Measurements from ENCODE around the gene ATP5F1C. TPM values are rescaled to one million over a fixed set of nuclear protein-coding genes. Genes with fewer than 3 reads are reported as not detected.

ATP5F1C gene
- total and polyA plus RNA-seq, 2 donors (not counting 3 experiments of a cell fraction or from before 2014, with no cell fraction given): 184 to 290 TPM

- FAIRE-seq: no peak
These were observed 24.0 kb upstream of the ATP5F1C start for GRCh38 chr10:7763929-7764328.

More at GRCh38 chr10:7763929-7764328, 24.0 kb upstream of the ATP5F1C start:
- no peak overlapping the region for H2AFZ ChIP-seq (ENCODE audit: low read depth, low read length)
- peaks cover 4% of the 10 kb centered on the region for H3K4me1 ChIP-seq (ENCODE audit: control insufficient read depth, extremely low read depth, insufficient read depth, low read length)
- intact Hi-C loops (cut with micrococcal nuclease): no loop called here
- no peak overlapping the region for H3K4me3 ChIP-seq (replicated peaks in 1 of 3; ENCODE audit: insufficient read depth in 1 of 3, low read depth in 1 of 3, low read length in 3 of 3)
- ChIA-PET CTCF (no interaction called here), POLR2A (no interaction called here)
- peak; percentile 55 for DNase-seq (ENCODE audit: low read depth, low spot score)
- H3K4me2 ChIP-seq (ENCODE audit: insufficient read depth, low read length): no peak overlapping the region
- H3K27me3 ChIP-seq (ENCODE audit: control insufficient read depth in 2 of 2, insufficient read depth in 2 of 2, low read length in 2 of 2): no peaks in the 10 kb centered on the region
- no TSS peak for BruUV-seq (replicated peaks)
- no peaks in the 10 kb centered on the region for H3K79me2 ChIP-seq (ENCODE audit: control insufficient read depth, insufficient read depth, low read length)
- H3K9ac ChIP-seq (replicated peaks; ENCODE audit: extremely low read depth, insufficient read depth, low read length): no peak overlapping the region
- H3K36me3 ChIP-seq (ENCODE audit: control insufficient read depth in 2 of 2, extremely low read depth in 1 of 2, insufficient read depth in 2 of 2, low read length in 2 of 2): peaks cover 5 to 11% of the 10 kb centered on the region in 2 experiments
- no peaks in the 10 kb centered on the region for H4K20me1 ChIP-seq (replicated peaks; ENCODE audit: control insufficient read depth, extremely low read depth, insufficient read depth, low read length)
- dilution Hi-C loops (cut with MboI; ENCODE audit: extremely low pct_ligation_motif_present, low sequenced_read_pairs): no loop called here
- no peaks in the 10 kb centered on the region for H3K9me1 ChIP-seq (replicated peaks; ENCODE audit: control insufficient read depth, extremely low read depth, insufficient read depth, low read length)
- H3K27ac ChIP-seq (ENCODE audit: insufficient read depth, low read depth, low read length): no peak overlapping the region
- TF ChIP-seq FOS (IDR thresholded peaks at IDR 0.05; ENCODE audit: borderline replicate concordance, insufficient read depth, low read length): no peak
- no peak for TF ChIP-seq POLR2AphosphoS5 (IDR thresholded peaks at IDR 0.05; ENCODE audit: insufficient read depth, low read depth, low read length)
- no peak for TF ChIP-seq POLR2A (IDR thresholded peaks at IDR 0.05; ENCODE audit: low read depth, low read length)
- no peak for TF ChIP-seq GATA2 (IDR thresholded peaks at IDR 0.05; ENCODE audit: insufficient read depth, insufficient read length, low read depth, low read length)
- TF ChIP-seq EZH2 (IDR thresholded peaks at IDR 0.05; ENCODE audit: borderline replicate concordance, low read depth, low read length, severe bottlenecking): no peak
- TF ChIP-seq MAX (IDR thresholded peaks at IDR 0.05; ENCODE audit: insufficient read depth, insufficient read length): no peak
- no peak for TF ChIP-seq CTCF (IDR thresholded peaks at IDR 0.05; ENCODE audit: extremely low read depth in 1 of 2, insufficient read depth in 1 of 2, low read depth in 1 of 2, low read length in 2 of 2)
- no peak for TF ChIP-seq MYC (IDR thresholded peaks at IDR 0.05; ENCODE audit: low read depth, low read length)
- no peak for TF ChIP-seq JUN (IDR thresholded peaks at IDR 0.05; ENCODE audit: borderline replicate concordance, insufficient read depth, insufficient read length, low read depth)
- H3K9me3 ChIP-seq (replicated peaks; ENCODE audit: control insufficient read depth, insufficient read depth, low read length): no peaks in the 10 kb centered on the region
